ENCODE data around the gene CCDC88C.

CCDC88C gene

DNA sequence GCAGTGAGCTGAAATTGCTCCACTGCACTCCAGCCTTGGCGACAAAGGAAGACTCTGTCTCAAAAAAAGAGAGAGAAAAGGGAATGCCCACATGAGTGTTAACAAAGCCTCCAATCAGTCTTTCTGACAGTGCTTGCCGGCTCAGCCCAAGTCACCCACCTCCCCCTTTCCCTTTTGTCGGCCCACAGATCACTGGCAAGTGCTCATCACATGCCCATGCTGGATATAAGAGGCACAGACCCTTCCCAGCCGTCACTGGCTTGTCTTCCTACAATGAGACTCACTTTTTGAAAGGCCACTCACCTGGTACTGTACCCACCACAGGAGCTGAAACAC, 70.8 kb downstream of the CCDC88C start:
- DNase-seq (ENCODE audit: low read depth in 2 of 2) = no peak

DNA sequence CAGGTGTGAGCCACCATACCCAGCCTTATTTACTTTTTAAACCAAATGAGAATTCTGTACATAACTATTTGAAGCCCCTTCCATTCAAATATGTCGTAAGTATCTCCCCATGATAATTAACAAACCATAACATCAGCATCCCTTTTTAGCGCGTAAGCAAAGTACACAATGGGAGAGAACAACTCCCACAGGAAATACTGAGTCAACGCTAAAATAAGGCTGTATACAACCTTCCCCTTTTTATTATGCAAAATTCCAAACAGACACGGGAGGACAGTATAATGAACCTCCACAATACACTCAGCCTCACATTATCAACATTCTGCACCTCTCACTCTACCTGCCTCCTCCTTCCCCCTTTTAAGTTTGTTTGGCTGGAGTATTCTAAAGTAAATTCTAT, 73.5 kb downstream of the CCDC88C start:
- DNase-seq (ENCODE audit: low read depth in 2 of 2) = no peak

DNA sequence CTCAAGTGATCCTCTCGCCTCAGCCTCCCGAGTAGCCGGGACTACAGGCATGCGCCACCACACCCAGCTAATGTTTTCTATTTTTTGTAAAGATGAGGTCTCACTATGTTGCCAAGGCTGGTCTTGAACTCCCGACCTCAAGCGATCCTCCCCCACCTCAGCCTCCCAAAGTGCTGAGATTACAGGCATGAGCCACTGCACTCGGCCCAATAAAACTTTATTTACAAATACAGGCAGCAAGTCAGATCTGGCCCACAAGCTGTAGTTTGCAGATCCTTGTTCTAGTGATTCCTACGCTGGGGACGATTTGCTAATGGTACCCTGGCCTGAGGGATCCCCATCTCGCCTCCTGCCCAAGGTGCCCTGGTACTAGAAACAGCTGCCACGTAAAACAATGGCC, 74.6 kb downstream of the CCDC88C start:
- DNase-seq (ENCODE audit: low read depth in 2 of 2) = no peak

DNA sequence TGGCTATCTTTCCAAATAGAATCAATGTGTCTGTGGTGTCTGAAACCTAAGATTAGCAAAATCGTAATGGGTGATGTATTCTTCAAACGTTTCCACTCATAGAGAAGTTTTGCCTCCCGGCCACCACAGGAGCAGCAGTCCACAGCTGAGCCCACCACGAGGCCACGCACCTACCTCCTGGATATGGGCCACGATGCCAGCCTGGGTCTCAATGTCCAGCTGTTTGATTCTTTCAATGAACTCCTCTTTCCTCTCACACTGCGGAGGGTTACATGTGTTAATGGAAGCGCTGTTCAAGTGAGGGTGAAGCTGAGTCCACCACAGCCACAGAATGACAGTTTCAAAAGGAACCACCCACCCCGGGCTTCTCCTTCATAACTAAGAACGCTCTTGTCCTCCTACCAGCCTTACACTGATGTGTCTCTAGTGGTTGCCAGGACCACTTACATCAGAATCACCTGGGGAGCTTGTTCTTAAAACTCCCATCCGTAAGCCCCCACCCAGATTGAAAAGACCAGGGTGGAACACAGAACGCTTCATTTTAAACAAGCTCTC, 75.3 kb downstream of the CCDC88C start:
- DNase-seq (ENCODE audit: low read depth in 2 of 2) = no peak

DNA sequence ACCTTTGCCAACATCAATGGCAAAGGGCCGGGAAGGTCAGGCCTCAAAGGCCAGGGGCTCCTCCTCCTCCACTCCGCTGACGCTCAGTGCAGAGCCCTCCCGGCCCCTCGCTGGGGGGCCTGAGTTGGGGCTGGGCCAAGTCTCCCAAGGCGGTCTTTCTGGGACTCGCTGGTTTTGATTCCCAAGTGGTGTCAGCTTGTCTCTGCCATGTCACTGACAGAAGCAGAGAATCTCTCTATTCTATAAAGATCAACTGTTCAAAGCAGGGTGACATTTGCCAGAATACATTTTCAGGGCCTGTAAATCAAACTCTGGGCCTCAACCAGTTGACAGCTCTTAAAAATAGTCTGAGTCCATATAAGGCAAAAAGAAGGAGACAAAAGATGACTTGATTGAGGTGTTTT, 75.9 kb downstream of the CCDC88C start:
- no peak for DNase-seq (ENCODE audit: low read depth in 2 of 2)

DNA sequence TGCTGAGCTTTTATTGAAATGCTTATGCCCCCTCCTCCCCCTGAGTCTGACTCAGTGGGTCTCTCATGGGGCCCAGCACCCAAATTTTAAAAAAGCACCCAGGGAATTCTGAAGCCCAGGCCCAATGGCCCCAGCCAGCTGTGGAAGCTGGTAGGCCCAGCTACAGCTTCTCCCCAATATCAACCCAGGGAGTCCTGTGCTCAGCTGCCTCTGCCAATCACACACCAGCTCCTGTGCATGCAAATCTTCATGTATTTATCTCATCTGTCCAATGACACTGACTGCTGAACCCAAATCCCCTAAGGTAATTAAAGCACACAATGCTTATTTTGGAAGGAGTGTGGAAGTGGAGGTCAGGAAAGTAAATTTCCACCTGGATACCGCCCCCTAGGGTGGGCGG, 76.3 kb downstream of the CCDC88C start:
- DNase-seq (ENCODE audit: low read depth in 2 of 2) = no peak

DNA sequence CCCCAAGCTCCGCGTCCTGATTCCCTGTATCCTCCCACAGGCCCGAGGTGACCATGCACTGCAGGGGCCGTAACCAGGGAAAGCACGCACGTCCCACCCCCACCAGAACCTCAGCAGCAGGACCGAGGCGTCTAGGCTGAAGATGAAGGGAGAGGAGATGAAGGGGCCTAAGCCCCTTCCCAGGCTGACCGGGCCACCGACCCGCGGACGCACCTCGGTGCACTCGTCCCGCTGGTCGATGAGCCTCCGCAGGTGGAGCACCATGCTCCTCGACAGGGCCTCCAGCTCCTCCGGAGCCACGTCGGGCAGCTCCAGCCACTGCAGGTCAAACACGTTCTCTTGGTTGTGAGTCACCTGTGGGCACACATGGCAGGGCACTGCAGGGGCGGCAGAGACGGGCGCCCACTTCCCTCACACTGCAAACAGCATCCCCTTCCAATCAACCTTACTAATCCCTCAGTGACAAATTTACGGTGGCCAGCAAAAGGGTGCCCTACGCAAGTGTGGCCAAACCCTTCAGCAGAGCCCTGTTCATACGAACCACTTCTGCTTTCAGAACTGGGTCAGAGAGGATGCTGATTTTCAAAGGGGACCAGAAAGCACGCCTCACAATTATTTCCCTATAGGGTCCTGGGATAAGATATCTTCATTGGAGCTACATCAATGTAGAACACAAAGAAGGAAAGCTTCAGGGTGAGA, 77.8 kb downstream of the CCDC88C start:
- DNase-seq (ENCODE audit: low read depth in 2 of 2) = no peak

DNA sequence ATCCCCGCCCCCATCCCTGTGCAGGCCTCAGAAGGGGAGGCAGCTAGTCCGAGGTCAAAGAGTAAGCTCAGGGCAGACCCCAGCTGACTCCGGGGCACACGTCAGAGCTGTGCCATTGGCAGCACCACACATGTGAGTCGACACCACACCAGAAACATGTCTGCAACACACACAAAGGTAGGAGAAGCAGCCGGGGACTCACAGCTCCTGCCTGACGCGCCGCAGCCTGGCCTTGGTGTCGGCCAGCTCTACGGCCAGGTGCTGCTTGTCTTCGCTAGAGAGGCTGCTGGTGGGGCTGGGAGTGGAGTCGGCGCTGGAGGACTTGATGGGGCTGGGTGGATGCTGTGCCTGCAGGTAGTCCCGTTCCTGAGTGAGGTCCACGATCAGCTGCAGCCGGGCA, 78.5 kb downstream of the CCDC88C start:
- DNase-seq (ENCODE audit: low read depth in 2 of 2) = no peak

DNA sequence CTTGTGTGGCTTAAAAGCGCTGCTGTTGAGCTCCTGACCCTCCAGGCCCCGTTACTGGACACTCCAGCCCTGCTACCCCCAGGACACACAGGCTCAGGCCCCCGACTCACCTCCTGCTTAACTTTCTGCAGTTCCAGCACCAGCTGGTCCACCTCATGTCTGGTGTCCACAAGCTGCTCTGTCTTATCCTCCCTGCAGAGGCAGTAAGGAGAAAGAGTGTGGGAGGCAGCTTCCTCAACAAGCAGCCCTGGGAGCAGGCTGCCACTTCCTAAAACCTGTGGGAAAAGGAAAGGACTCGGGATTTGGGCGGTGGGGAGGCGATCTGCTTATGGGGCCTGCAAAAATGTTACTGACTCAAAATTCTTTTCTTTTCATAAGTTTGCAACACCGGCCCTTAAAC, 79.2 kb downstream of the CCDC88C start:
- no peak for DNase-seq (ENCODE audit: low read depth in 2 of 2)

DNA sequence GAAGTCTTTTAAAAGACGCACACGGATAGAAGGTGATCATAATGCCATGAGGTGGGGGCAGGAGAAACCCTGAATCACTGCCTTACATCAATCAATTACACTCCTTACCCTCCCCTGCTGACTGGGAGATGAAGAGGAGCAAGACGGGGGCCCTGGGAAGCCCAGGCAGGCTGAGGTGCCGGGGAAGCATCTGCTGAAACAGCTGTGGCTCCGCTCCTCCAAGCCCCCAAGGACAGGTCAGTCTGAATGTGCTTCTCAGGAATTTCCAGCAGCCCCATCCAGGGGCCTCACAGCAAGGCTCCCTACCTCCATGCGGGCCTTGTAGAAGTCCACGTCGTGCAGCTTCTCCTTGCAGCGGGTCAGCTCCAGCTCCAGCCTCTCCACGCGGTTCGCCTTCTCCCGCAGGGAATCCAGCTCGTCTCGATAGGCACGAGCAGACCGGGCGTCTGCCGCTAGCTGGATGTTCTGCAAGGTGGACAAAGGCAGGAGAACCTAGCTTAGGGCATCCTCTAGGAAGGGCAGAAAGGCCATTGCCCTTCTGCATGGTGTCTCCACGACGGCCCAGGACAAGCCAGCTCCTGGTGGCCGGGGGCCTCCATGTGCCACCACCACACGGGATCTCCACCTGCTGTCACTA, 79.8 kb downstream of the CCDC88C start:
- DNase-seq (ENCODE audit: low read depth in 2 of 2) = no peak

DNA sequence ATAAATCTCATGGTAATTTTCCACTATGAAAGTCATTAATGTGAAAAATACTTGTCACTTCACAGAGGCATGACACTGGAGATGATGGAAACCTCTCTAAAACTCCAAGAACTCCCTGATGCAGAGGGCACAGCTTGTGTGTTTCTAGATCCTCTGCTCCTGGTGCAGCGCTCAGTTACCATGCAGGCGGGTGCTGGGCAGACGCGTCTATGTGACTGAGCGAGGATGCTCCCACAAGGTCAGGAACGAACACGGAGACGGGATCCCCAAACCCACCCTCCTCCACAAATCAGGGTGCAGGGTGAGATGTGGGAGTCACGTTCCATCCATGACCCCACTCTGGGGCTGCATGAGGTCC, 81.5 kb downstream of the CCDC88C start:
- DNase-seq (ENCODE audit: low read depth in 2 of 2) = no peak

DNA sequence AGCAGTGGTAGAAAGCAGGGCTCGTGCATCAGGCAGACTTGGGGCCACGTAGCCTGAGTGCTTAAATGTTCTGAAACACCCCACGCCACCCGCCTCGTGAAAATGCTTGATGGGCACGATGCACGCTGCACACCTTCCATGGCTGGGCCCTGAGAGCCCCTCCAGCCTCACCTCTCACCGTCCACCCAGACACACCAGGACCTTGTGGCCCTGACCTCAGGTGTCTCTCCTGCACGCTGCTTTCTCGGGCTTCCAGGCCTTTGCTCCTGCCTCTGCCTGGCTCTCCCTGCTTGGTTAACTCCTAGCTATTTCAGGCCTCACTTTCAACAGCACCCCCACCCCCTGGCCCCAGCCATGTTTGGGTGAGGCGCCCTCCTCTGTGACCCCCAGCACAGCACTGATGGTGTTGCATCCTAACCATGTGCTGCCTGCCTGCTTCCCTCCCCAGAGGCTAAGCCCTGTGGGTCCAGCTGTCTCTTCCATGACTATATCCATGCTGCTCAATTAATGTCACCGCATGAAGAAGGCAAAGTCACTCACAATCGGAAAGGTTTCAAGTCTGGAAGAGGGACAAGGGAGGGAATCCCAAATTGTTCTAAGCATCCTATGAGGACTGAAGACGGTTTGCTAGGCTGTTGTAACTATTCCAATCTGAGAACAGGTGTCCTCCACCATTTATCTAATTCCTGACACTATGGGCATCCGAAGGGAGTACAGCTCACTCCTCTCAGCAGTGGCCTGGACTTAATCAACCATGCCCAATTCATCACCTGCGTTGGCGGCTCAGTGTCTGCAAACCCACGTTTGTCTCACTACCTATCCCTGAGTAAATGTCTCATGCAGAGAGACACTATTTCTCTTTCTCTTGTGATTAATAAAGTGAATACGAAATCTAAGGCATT, 82.2 kb downstream of the CCDC88C start:
- no peak for DNase-seq (ENCODE audit: low read depth in 2 of 2)

DNA sequence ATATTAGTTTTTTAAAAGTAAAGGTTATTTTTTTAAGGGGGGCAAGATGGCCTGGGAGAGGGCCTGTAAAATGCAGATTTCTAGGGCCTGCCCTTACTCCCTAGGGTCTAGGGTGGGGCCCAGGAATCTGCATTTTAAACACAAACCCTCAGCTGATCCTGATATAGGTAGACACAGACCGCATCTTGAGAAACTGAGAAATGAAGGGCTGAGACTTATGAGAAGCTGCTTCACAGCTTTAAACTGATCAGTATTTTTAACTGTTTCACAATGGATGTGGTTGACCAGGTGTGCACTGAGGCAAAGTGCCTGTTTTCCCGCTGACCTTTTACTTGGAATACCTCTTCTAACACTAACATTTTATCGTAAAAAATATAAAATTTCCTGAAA, 84.0 kb downstream of the CCDC88C start:
- no peak for DNase-seq (ENCODE audit: low read depth in 2 of 2)

DNA sequence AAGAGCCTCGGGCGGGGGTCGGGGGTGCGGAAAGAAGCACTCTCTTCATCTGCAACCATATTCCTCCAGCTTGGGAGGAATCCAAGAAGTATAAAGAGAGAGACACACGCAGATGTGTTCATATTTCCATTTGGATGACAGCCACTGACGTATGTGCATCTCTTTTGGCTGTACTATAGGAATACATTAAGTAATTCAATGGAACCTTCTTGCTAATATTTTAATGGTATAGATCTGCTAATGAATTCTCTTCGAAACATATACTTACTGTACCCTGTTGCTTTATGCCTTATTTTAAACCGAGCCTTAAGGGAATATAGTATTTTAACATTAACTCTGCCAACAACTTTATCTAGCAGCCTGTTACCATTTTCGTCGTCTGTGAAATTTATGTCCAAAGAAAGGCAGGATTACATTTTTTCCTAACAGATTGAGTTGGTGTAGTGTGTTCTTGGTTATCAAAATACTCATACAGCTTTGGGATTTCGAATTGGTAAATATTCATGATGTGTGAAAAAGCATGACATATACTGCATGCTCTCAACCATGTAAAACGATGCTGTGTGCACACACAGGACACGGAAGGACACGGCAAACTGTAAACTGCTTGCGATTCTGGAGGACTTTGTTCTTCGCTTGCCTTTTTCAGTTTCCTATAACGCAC, 84.5 kb downstream of the CCDC88C start:
- DNase-seq (ENCODE audit: low read depth in 2 of 2) = no peak

DNA sequence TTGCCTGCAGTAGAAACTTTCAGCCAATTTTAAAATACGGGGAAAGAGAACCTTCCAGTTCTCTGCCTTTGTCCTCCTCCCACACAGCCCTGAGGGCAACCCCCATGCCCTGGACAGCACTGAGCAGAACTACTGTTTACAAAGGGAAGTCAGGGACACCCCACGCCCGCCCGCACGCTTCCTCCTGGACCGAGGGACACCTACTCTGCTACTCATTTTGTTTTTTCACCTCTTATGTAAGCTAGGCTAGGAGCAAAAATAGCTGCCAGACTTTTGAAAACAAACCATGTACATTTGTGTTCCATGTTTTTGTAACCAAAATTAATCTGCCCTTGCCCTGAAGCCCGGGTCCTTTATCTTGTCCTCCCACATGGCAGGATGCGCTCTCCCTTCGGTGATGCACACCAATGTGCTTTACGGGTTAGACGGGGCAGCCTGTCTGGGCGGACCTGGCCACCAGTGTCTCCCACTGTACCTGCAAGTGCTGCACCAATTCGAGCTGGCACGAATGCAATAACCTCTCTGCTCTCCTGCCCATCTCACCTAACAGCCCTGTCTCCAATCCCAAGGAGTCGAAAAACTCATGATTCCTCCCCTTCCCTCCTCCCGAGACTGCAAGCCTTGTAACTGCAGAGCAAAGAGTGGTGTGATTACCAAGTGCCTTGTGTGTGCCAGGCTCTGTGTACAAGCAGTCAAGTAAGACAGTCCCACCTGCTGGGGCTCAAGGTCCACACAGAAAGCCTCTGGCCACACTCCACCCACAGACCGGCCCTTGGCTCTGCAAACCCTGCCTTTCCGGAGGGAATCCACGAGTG, 85.2 kb downstream of the CCDC88C start:
- no peak for DNase-seq (ENCODE audit: low read depth in 2 of 2)

DNA sequence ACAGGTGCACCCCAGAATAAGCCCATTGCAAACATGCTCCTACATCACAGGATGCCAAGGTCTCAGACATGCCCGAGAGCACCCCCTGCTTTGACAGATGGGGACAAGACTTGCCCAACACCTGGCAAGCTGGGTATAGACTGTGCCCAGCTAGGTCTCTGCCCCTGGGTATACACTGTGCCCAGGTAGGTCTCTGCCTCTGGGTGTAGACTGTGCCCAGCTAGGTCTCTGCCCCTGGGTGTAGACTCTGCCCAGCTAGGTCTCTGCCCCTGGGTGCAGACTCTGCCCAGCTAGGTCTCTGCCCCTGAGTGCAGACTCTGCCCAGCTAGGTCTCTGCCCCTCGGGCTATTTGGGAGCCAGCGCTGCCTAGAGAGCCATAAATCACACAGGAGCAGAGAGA, 85.9 kb downstream of the CCDC88C start:
- no peak for DNase-seq (ENCODE audit: low read depth in 2 of 2)

DNA sequence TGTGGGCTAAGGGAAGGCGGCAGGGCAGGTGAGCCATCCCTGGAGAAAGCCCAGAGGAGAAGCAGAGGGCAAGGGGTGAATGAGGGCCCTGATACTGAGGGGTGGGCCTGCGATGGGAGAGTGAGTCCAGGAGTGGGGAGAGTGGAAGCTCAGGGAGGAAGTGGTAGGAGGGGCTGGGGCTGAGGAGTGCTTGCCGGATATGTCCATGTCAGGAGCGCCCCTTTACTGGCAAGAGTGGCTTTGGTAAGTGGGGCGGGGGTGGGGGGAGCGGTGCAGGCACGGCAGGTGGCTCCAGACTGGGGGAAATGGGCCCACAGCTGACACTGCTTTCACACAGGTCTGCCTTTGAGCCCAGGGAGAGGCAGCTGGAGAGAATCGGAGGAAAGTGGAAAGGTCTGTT, 86.8 kb downstream of the CCDC88C start:
- no peak for DNase-seq (ENCODE audit: low read depth in 2 of 2)

DNA sequence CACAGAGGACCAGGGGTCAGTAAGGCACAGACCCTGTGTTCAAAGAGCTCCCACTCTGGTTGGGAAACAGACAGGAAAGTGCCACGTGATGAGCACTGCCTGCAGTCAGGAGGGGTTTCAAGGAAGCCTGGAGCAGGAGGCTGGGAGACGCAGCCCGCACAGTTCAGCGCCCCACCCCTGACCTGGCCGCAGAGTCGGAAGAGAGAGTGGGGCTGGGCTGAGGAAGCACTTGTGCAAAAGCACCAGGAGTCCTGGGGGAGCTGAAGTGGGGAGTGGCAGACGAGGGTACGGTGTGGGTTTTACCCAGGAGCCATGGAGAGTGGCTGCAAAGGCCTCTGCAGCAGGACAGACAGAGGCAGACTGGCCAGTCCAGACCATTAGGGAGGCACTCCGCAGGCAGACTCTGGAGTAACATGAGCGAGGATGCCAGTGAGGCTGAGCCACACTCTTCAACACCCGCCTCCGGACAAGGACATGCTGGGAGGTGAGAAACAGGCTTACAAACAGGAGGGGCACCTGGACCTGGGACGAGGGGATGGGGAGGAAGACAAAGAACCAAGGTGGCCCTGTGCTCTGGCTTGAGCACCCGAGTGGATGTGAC, 87.4 kb downstream of the CCDC88C start:
- no peak for DNase-seq (ENCODE audit: low read depth in 2 of 2)

DNA sequence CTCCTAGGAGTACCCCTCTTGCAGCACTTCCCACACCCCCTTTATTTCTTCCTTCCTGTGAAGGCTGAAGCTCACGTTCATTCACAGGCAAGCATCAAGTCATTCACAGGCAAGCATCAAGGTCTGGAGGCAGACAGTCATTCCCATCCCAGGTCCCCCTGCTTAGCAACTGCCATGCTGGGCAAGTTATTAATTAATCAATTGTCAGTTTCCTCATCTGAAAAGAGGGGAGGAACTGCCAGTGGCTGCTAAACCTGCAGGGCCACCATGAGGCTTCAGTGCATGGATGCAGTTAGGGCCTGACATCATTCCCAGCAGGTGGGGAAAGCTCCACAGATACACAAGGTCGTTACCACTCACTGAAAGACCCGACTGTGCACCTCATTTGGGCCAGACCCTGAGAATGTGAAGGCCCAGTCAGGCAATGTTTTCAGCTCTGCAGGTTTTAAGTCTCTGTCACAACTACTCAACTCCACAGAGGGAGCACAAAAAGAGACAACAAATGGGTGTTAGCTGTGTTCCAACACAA, 88.1 kb downstream of the CCDC88C start:
- DNase-seq (ENCODE audit: low read depth in 2 of 2) = no peak

DNA sequence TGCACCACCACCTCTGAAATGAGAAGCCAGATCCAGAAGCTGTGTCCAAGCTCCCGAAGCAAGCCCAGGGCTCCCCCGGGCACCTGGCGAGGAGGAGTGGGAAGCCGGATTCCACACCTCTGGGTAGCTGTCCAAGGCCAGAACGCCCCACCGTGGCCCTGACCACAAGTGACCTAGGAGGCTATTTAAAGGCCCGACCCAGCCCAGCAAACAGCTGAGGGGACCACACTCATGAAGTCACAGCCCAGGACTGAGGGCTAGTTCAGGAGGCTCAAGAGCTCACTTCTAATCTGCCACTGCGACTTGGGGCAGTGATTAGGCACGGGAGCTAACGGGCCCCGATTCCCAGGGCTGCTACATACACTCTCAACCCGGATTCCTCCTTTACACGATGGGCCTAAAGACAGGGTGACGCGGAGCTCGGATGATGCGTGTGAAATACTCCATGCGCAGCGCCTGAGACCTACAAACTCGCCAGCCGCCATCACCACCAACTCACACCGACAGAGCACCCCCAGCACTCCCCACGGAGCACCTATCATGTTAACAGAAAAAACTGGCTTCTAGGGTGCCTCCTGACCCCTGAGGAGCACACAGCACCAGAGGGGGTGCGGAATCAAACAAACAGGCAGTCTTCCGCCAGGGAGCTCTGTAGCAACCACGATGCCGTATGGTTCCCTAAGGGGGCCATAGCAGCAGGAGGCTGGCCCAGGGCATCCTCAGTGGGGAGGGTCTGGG, 89.1 kb downstream of the CCDC88C start:
- no peak for DNase-seq (ENCODE audit: low read depth in 2 of 2)
